Rectal smooth muscle tissue (tissue), 1 donor: ENCODE data around the gene ITGAE.
"Not testable (repeated sequence)": the region's sequence is repeated elsewhere in the genome, so short reads cannot be mapped to it uniquely, and the experiment has no call there.

Experiments used
- H3K27ac ChIP-seq: one replicate; pipeline ENCODE4 v1.7.0; 2013; ENCODE audit warnings: low read depth, low read length, inconsistent platforms
- H3K27me3 ChIP-seq: one replicate; pipeline ENCODE4 v1.7.0; 2013; ENCODE audit warnings: low read length; ENCODE audit not compliant: control insufficient read depth, insufficient read depth
- H3K36me3 ChIP-seq: one replicate; pipeline ENCODE4 v1.7.0; 2013; ENCODE audit warnings: low read length; ENCODE audit not compliant: control insufficient read depth, insufficient read depth
- H3K4me1 ChIP-seq: one replicate; pipeline ENCODE4 v1.7.0; 2013; ENCODE audit warnings: low read length; ENCODE audit not compliant: control insufficient read depth, insufficient read depth
- H3K4me3 ChIP-seq: one replicate; pipeline ENCODE4 v1.7.0; 2013; ENCODE audit warnings: low read length
- H3K9ac ChIP-seq: one replicate; pipeline ENCODE4 v1.7.0; 2013; ENCODE audit warnings: low read length

The ITGAE gene

DNA sequence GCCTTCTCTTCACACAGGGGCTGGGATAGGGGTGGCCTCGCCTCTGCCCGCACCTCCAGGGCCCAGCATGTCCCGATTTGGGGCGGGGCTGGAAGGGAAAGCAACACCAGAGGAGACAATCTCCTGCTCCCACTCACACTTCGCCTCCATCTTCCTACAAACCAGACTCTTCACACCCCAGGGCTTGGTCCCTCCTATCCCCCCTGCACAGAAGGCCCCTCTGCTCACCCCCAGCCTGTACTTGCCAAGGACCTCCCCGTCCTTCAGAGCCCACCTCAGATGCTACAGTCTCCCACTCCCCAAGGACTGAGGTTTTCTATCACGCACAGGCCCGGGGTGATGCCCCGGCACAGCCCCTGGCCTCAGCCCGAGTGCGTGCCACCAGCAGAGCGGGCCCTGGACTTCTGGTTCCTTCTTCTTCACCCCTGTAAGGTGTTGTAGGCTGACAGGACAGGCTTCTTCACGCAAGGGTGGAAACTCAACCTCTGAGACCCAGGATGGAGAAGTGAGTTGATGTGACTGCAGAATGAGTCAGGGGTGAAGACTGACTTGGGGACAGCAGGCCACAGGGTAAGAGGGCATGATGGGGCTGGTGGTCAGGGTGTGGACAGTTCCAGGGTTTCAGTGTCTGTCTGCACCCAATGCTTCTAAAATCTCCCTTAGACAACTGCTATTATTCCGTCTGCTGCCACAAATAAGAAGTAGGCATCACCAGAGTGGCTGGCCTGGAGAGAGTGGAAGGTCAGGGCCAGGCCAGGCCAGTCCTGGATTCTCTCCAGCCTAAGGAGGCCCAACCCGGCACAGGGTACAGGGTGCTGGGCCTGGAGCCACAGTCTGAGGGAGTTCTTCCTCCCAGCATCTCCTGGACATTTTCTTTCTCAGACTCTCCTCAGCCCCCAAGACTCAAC is 2.5 kb downstream of the ITGAE start:
- H3K9ac ChIP-seq, result no peak overlapping the region
- no peaks in the 10 kb centered on the region for H3K27me3 ChIP-seq
- no peak overlapping the region for H3K27ac ChIP-seq
- no peaks in the 10 kb centered on the region for H3K36me3 ChIP-seq
- no peak overlapping the region for H3K4me3 ChIP-seq
- H3K4me1 ChIP-seq, result peaks cover 3% of the 10 kb centered on the region

DNA sequence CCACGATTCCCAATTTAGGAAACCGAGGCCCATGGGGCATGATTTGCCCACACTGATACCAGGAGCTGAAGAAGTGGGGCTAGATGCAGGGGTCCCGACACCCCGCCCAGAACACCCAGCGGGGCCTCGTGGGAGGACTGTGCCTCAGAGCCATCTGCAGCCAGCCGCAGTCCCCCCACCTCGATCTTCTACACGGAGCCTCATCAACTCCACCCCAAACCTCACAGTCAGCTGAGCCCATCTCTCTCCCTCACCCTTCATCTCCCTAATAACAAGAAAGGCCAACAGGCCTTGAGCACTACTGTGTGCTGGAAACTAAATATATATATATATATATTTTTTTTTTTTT is 4.2 kb downstream of the ITGAE start:
- Histone ChIP-seq H3K27ac (no peak overlapping the region), H3K9ac (no peak overlapping the region), H3K4me1 (no peaks in the 10 kb centered on the region), H3K4me3 (no peak overlapping the region), H3K36me3 (no peaks in the 10 kb centered on the region), H3K27me3 (no peaks in the 10 kb centered on the region)

DNA sequence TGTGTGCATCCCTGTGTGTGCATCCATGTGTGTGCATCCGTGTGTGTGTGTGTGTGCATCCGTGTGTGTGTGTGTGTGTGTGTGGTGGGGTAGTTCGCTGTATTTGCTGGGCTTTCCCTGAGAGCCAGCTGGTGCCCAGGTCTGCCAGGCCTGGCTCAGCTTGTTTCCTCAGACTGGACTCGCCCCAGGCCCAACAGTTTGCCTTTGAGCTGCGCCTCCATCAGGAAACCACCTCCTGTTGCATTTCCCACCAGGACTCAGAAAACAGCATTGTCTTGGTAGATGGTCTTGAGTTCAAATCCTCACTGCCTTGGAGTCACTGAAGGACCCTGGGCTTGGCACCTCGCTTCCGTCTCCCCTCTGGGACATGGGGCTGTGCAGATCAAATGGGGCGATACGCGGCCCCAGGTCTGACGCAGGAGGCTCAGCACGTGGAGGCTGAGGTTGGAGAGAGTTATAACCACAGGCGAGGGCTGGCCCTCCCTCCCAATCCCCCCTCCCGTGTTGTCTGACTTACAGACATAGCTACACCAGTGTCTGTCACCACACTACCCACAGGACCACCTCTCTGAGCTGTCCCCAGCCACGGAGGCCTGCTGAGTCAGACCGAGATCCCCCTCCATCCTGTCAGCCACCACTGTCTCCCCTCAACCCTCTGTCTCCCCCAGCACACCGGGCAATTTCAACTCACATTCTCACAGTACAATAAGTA is 4.7 kb downstream of the ITGAE start:
- H3K4me3 ChIP-seq, result no peak overlapping the region
- no peak overlapping the region for H3K27ac ChIP-seq
- no peaks in the 10 kb centered on the region for H3K4me1 ChIP-seq
- H3K9ac ChIP-seq, result no peak overlapping the region
- H3K27me3 ChIP-seq, result no peaks in the 10 kb centered on the region
- no peaks in the 10 kb centered on the region for H3K36me3 ChIP-seq

DNA sequence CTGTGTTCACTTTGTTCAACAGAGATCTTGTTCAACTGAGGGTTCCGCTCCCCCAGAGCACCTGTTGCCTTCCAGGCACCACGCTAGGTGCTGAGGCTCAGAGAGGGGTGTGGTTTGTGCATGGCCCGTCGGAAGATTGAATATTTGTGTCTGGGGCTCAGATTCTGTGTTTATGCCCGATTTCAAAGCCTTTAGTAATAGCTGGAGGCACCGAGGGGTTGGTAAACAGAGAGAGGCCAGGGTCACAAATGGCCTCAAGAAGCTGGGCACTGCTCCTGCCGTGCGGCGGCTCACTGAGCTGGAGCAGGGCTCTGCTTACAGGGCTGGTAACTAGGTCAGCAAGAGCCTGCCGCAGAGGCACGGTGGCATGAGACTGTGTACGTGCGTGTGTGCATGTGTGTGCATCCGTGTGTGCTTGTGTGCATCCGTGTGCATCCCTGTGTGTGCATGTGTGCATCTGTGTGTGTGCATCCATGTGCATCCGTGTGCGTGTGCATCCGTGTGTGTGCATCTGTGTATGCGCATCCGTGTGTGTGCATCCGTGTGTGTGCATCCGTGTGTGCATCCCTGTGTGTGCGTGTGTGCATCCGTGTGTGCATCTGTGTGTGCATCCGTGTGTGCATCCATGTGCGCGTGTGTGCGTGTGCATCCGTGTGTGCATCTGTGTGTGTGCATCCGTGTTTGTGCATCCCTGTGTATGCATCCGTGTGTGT is 5.4 kb downstream of the ITGAE start:
- Histone ChIP-seq H3K9ac (no peak overlapping the region), H3K4me1 (no peaks in the 10 kb centered on the region), H3K27me3 (no peaks in the 10 kb centered on the region), H3K36me3 (no peaks in the 10 kb centered on the region), H3K27ac (no peak overlapping the region), H3K4me3 (no peak overlapping the region)

DNA sequence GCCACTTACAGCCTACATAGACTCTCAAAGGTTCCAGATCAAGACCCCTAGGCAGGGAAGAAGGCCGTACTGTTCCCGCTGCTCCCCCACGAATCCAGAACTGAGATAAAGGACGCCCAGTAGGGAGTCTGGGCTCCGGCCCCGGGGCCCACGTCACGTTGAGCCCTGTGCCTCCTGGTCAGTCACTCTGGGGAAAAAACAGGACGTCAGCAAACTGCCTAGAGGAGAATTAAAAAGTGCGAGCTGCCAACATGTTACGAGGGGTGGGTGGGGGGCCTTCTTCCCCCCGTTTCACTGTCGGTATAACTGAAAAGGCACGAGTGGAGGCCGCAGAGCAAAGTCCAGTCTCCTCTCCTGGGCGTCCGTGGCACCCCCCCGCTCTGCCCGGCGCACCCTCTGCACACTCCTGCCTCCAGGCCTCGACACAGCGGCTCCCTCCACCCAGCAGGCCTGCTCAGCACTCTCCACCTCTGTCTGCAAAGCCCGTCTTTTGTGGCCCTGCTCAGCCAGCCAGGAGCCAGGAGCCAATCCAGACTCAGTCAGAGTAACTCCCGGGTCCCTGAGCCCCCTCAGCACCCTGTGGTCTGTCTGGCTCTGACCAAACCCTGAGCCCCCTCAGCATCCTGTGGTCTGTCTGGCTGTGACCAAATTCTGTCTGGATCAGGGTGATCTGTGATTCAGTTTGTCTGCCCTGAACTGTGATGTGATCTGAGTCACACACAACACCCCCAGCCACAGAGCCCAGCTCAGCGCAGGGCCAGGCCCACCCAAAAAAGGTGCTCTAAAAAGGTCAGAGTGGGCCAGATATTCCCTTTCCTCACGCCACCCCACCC is 6.2 kb downstream of the ITGAE start:
- no peaks in the 10 kb centered on the region for H3K36me3 ChIP-seq
- no peak overlapping the region for H3K27ac ChIP-seq
- no peaks in the 10 kb centered on the region for H3K4me1 ChIP-seq
- H3K4me3 ChIP-seq, result no peak overlapping the region
- H3K27me3 ChIP-seq, result no peaks in the 10 kb centered on the region
- no peak overlapping the region for H3K9ac ChIP-seq

DNA sequence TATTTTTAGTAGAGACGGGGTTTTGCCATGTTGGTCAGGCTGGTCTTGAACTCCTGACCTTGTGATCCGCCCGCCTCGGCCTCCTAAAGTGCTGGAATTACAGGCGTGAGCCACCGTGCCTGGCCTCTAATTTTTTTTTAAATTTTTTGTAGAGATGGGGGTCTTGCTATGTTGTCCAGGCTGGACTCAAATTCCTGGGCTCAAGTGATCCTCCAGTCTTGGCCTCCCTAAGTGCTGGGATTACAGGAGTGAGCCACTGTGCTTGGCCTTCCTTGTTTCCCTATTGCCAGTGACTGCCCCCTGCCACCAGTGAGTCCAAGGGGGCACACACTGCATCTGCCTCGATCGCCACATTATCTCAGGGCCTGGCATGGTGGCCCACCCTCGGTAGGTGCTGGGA is 6.8 kb downstream of the ITGAE start:
- not testable (repeated sequence) for H3K27ac ChIP-seq, H3K9ac ChIP-seq, H3K36me3 ChIP-seq, H3K27me3 ChIP-seq, H3K4me1 ChIP-seq, H3K4me3 ChIP-seq

DNA sequence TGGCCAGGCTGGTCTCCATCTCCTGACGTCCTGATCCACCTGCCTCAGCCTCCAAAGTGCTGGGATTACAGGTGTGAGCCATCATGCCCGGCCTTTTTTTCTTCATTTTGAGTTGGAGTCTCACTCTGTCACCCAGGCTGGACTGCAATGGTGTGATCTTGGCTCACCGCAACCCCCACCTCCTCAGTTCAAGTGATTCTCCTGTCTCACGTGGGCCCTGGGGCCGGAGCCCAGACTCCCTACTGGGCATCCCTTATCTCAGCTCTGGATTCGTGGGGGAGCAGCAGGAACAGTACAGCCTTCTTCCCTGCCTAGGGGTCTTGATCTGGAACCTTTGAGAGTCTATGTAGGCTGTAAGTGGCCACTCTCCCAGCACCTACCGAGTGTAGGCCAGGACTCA is 7.7 kb downstream of the ITGAE start:
- H3K27ac ChIP-seq, H3K27me3 ChIP-seq, H3K36me3 ChIP-seq, H3K4me1 ChIP-seq, H3K9ac ChIP-seq, H3K4me3 ChIP-seq: not testable (repeated sequence)

DNA sequence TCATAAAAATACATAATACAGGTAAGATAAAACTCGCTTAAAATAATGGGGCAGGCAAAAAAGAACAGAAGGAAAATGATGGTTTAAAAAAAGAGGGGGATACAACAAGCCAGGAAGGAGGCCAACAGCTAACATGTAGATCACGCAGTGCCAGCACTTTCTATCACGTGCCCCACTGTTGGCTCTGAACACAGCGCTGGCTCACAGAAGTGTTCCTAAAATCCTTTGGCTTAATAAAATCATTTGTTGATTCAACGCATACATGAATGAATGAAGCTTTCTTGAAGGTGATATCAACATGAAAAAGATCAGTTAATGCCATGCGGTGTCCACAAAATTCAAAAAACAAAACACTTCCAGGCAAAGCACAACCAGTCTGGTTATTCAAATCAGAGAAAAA is 8.5 kb downstream of the ITGAE start:
- Histone ChIP-seq H3K36me3 (no peaks in the 10 kb centered on the region), H3K4me3 (no peak overlapping the region), H3K4me1 (no peaks in the 10 kb centered on the region), H3K9ac (no peak overlapping the region), H3K27me3 (no peaks in the 10 kb centered on the region), H3K27ac (no peak overlapping the region)

DNA sequence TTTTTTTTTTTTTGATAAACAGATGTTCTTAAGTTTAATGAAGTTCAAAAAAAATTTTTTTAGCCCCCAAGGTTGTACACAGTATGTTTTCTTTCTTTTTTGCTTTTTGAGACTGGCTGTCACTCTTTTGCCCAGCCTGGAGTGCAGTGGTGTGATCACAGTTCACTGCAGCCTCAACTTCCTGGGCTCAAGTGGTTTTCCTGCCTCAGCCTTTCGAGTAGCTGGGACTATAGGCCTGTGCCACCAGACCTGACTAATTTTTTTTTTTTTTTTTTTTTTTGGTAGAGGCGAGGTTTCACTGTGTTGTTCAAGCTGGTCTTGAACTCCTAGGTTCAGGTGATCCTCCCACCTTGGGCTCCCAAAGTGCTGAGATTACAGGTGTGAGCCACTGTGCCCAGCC is 12.8 kb downstream of the ITGAE start:
- no peaks in the 10 kb centered on the region for H3K36me3 ChIP-seq
- no peak overlapping the region for H3K27ac ChIP-seq
- H3K4me3 ChIP-seq, result no peak overlapping the region
- H3K9ac ChIP-seq, result no peak overlapping the region
- H3K4me1 ChIP-seq, result no peaks in the 10 kb centered on the region
- no peaks in the 10 kb centered on the region for H3K27me3 ChIP-seq

DNA sequence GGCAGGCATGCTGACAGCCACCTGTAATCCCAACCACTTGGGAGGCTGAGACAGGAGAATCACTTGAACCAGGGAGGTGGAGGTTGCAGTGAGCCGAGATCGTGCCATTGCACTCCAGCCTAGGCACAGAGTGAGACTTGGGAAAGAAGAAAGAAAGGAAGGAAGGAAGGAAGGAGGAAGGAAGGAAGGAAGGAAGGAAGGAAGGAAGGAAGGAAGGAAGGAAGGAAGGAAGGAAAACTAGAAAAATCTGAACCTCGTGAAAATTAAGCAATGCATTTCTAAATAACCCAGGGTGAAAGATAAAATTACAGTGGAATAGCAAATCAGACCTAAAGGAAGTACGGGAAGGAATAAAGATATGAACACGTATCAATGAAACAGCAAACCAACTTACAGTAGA is 15.7 kb downstream of the ITGAE start:
- not testable (repeated sequence) for H3K36me3 ChIP-seq, H3K27ac ChIP-seq, H3K9ac ChIP-seq, H3K4me3 ChIP-seq, H3K4me1 ChIP-seq, H3K27me3 ChIP-seq

DNA sequence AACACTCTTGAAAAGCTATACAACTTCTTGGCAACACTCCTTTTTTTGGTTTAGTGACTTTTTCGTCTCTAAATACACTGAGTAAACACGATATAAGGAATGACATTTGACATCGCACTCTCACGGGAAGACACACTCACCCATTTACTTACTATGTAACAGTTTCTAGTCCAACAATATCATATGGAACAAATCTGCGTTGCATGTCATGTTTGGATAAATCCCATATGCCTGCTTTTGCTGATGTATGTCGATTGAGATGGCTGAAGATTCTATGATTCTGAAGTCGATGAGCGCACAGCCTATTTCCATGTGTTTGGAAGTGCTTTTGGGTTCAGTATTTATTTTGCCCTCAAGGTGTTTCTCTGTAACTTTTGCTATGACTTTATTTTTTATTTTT is 18.2 kb downstream of the ITGAE start:
- no peaks in the 10 kb centered on the region for H3K36me3 ChIP-seq
- no peak overlapping the region for H3K9ac ChIP-seq
- H3K4me3 ChIP-seq, result no peak overlapping the region

DNA sequence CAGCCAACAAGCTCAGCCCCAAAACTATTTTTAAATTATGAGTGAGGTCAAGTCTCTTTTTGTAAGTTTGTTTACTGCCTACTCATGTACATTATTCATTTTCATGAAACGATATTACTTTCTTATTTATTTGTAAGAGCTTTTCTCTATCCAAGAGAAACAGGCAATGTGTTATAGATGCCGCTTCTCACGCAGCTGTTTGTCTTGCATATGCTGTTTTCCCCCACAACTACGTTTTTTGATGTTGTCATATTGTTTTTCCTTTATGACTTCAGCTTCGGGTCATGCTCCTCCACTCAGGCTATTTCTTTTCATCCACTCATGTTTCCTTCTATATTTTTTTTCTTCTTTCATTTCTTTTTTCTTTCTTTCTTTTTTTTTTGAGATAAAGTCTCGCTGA is 20.0 kb downstream of the ITGAE start:
- Histone ChIP-seq H3K27me3 (no peaks in the 10 kb centered on the region), H3K36me3 (no peaks in the 10 kb centered on the region), H3K4me1 (no peaks in the 10 kb centered on the region), H3K4me3 (no peak overlapping the region), H3K27ac (no peak overlapping the region), H3K9ac (no peak overlapping the region)

More for the DNA sequence above, 18.2 kb downstream of the ITGAE start:
- Histone ChIP-seq H3K4me1 (no peaks in the 10 kb centered on the region), H3K27me3 (no peaks in the 10 kb centered on the region), H3K27ac (no peak overlapping the region)
